T-helper 2 cell treated with Interferon-gamma antibody and Interleukin-4, amounts not matched to agents 5 μg/mL and 100 μg/mL, for 36 hours (primary cell): Measurements from ENCODE around the gene DCAF11.
A peak's percentile ranks its signal among the peaks of the same experiment; 100 is the strongest.
"Not testable (repeated sequence)": the region's sequence is repeated elsewhere in the genome, so short reads cannot be mapped to it uniquely, and the experiment has no call there.

Source experiments
- DNase-seq: peaks from one replicate; pipeline ENCODE4 v3.0.0; 2021; ENCODE audit warnings: low spot score
- H3K27ac Mint-ChIP-seq: one replicate; pipeline ENCODE4 v1.8.0; 2021; ENCODE audit warnings: mild to moderate bottlenecking, mixed read lengths
- H3K27me3 Mint-ChIP-seq: one replicate; pipeline ENCODE4 v1.8.0; 2021; ENCODE audit warnings: low read depth, mixed read lengths
- H3K36me3 Mint-ChIP-seq: one replicate; pipeline ENCODE4 v1.8.0; 2021; ENCODE audit warnings: low read depth, mixed read lengths
- H3K4me1 Mint-ChIP-seq: one replicate; pipeline ENCODE4 v1.8.0; 2021; ENCODE audit warnings: low read depth, mixed read lengths
- H3K4me3 Mint-ChIP-seq: one replicate; pipeline ENCODE4 v1.8.0; 2022; ENCODE audit warnings: mild to moderate bottlenecking, moderate library complexity, mixed read lengths
- H3K9me3 Mint-ChIP-seq: one replicate; pipeline ENCODE4 v1.8.0; 2021; ENCODE audit warnings: mixed read lengths

Gene DCAF11

GRCh38 chr14:24096545-24097181, 17.9 kb upstream of the DCAF11 start:
- no peaks in the 10 kb centered on the region for H3K9me3 Mint-ChIP-seq
- H3K4me1 Mint-ChIP-seq, result peaks cover 28% of the 10 kb centered on the region
- H3K36me3 Mint-ChIP-seq, result peaks cover 42% of the 10 kb centered on the region
- peak overlapping the region; percentile 75 for H3K27ac Mint-ChIP-seq
- no peak for DNase-seq
- no peaks in the 10 kb centered on the region for H3K27me3 Mint-ChIP-seq
- H3K4me3 Mint-ChIP-seq, result peak overlapping the region; percentile 38

GRCh38 chr14:24098229-24098926, 16.2 kb upstream of the DCAF11 start:
- Mint-ChIP-seq H3K4me3 (no peak overlapping the region), H3K4me1 (peaks cover 19% of the 10 kb centered on the region), H3K27me3 (no peaks in the 10 kb centered on the region), H3K9me3 (no peaks in the 10 kb centered on the region), H3K36me3 (peaks cover 54% of the 10 kb centered on the region), H3K27ac (no peak overlapping the region)
- no peak for DNase-seq

- Mint-ChIP-seq H3K27me3 (no peaks in the 10 kb centered on the region), H3K27ac (peak overlapping the region; percentile 20), H3K36me3 (peaks cover 62% of the 10 kb centered on the region), H3K9me3 (no peaks in the 10 kb centered on the region), H3K4me3 (no peak overlapping the region), H3K4me1 (peaks cover 15% of the 10 kb centered on the region)
- no peak for DNase-seq
Observed at GRCh38 chr14:24098927-24099813, 15.4 kb upstream of the DCAF11 start.

GRCh38 chr14:24100197-24100981, 14.2 kb upstream of the DCAF11 start:
- Mint-ChIP-seq H3K4me3 (no peak overlapping the region), H3K27me3 (no peaks in the 10 kb centered on the region), H3K27ac (no peak overlapping the region), H3K9me3 (peaks cover 3% of the 10 kb centered on the region), H3K36me3 (peaks cover 64% of the 10 kb centered on the region), H3K4me1 (peaks cover 13% of the 10 kb centered on the region)
- no peak for DNase-seq

GRCh38 chr14:24100982-24101494, 13.5 kb upstream of the DCAF11 start:
- Mint-ChIP-seq H3K4me3 (no peak overlapping the region), H3K9me3 (peaks cover 3% of the 10 kb centered on the region), H3K4me1 (peaks cover 11% of the 10 kb centered on the region), H3K27ac (peak overlapping the region; percentile 55), H3K36me3 (peaks cover 60% of the 10 kb centered on the region), H3K27me3 (no peaks in the 10 kb centered on the region)
- DNase-seq, result no peak

GRCh38 chr14:24102357-24103048, 12.1 kb upstream of the DCAF11 start:
- DNase-seq, result no peak
- H3K9me3 Mint-ChIP-seq, result peaks cover 3% of the 10 kb centered on the region
- H3K4me3 Mint-ChIP-seq, result no peak overlapping the region
- no peak overlapping the region for H3K27ac Mint-ChIP-seq
- H3K36me3 Mint-ChIP-seq, result peaks cover 52% of the 10 kb centered on the region
- no peaks in the 10 kb centered on the region for H3K27me3 Mint-ChIP-seq
- H3K4me1 Mint-ChIP-seq, result peaks cover 5% of the 10 kb centered on the region

- Mint-ChIP-seq H3K9me3 (peaks cover 3% of the 10 kb centered on the region), H3K4me3 (no peak overlapping the region), H3K27ac (no peak overlapping the region), H3K27me3 (no peaks in the 10 kb centered on the region), H3K36me3 (peaks cover 46% of the 10 kb centered on the region), H3K4me1 (peaks cover 8% of the 10 kb centered on the region)
- DNase-seq, result no peak
Observed at GRCh38 chr14:24103451-24103850, 11.1 kb upstream of the DCAF11 start.

- not testable (repeated sequence) for H3K4me3 Mint-ChIP-seq, H3K27me3 Mint-ChIP-seq, H3K9me3 Mint-ChIP-seq, H3K27ac Mint-ChIP-seq, DNase-seq
- Mint-ChIP-seq H3K36me3 (peaks cover 33% of the 10 kb centered on the region), H3K4me1 (peaks cover 18% of the 10 kb centered on the region)
Observed at GRCh38 chr14:24105609-24106239, 8.9 kb upstream of the DCAF11 start.

GRCh38 chr14:24106672-24107271, 7.8 kb upstream of the DCAF11 start:
- Mint-ChIP-seq H3K9me3 (peaks cover 3% of the 10 kb centered on the region), H3K36me3 (peaks cover 29% of the 10 kb centered on the region), H3K4me1 (peaks cover 18% of the 10 kb centered on the region), H3K27ac (no peak overlapping the region), H3K4me3 (no peak overlapping the region), H3K27me3 (no peaks in the 10 kb centered on the region)
- DNase-seq, result no peak

GRCh38 chr14:24108336-24108874, 6.2 kb upstream of the DCAF11 start:
- Mint-ChIP-seq H3K27me3 (no peaks in the 10 kb centered on the region), H3K4me1 (peaks cover 18% of the 10 kb centered on the region), H3K9me3 (peaks cover 3% of the 10 kb centered on the region), H3K4me3 (peak overlapping the region; percentile 50), H3K36me3 (peaks cover 17% of the 10 kb centered on the region), H3K27ac (peak overlapping the region; percentile 96)
- DNase-seq, result no peak

- Mint-ChIP-seq H3K27me3 (no peaks in the 10 kb centered on the region), H3K27ac (no peak overlapping the region), H3K4me3 (no peak overlapping the region), H3K4me1 (peaks cover 18% of the 10 kb centered on the region), H3K36me3 (peaks cover 3% of the 10 kb centered on the region), H3K9me3 (no peaks in the 10 kb centered on the region)
- no peak for DNase-seq
Observed at GRCh38 chr14:24110060-24110459, 4.5 kb upstream of the DCAF11 start.

- Mint-ChIP-seq H3K27me3 (no peaks in the 10 kb centered on the region), H3K36me3 (peaks cover 5% of the 10 kb centered on the region), H3K9me3 (no peaks in the 10 kb centered on the region), H3K27ac (no peak overlapping the region), H3K4me3 (no peak overlapping the region), H3K4me1 (peaks cover 22% of the 10 kb centered on the region)
- no peak for DNase-seq
Observed at GRCh38 chr14:24110523-24110922, 4.1 kb upstream of the DCAF11 start.
